K562 (cell line): Measurements from ENCODE around the gene KCNG3. TPM values are rescaled to one million over a fixed set of nuclear protein-coding genes. Genes with fewer than 3 reads are reported as not detected.
A peak's percentile ranks its signal among the peaks of the same experiment; 100 is the strongest.

Source experiments
- ATAC-seq: fragments of 200-7000 bp; cut with Tn5 transposase; 3 replicates; pipeline ENCODE4 v1.9.1; 2020; ENCODE audit warnings: moderate library complexity
- BruUV-seq: library from RNA; stranded (reverse); fragments of 400-500 nt; replicated peaks from 2 replicates; lab custom pipeline; 2021; lab: Mats Ljungman, UMichigan
- CTCF ChIA-PET: fragments of 300-600 bp; formaldehyde crosslinking; extraction: SDS; loops from one replicate; lab custom pipeline; 2021; ENCODE audit warnings: low intra/inter-chr PET ratio; lab: Yijun Ruan, JAX
- POLR2A ChIA-PET: fragments of 300-600, 350-650 bp; sonication (Branson Sonifier 250); formaldehyde crosslinking; extraction: SDS; loops from one replicate; lab custom pipeline; 2021; ENCODE audit warnings: antibody characterized with exemption, inconsistent platforms; lab: Yijun Ruan, JAX
- DNase-seq, 4 experiments: peaks; one replicate each; pipeline versions ENCODE4 v3.0.0 to v3.0.0-alpha.2; 2011 to 2018; ENCODE audit warnings: low spot score in 3 of 4, mixed read lengths in 3 of 4; ENCODE audit errors: extremely low read depth in 1 of 4
- FAIRE-seq: peaks from 2 replicates; lab custom pipeline; 2011; peaks lifted over from hg19 to GRCh38; lab: Jason Lieb, UNC
- H2AFZ ChIP-seq: 2 replicates; pipeline ENCODE4 v1.6.0; 2011; ENCODE audit warnings: low read depth, low read length, control low read depth, inconsistent platforms
- H3K27ac ChIP-seq: fragments of 200-600 bp; 3 replicates; pipeline ENCODE4 v1.8.0; 2011; ENCODE audit warnings: low read depth, mild to moderate bottlenecking, control low read depth, inconsistent platforms, low read length, moderate library complexity, mixed read lengths; ENCODE audit errors: extremely low read depth
- H3K27me3 ChIP-seq, 2 experiments: fragments of 300-600 bp in 1 of 2; 2 replicates in 1 of 2; 3 replicates in 1 of 2; pipeline versions ENCODE4 v1.6.0 to v1.8.0; 2011; ENCODE audit warnings: inconsistent platforms in 2 of 2, low read length in 2 of 2, mild to moderate bottlenecking in 1 of 2, mixed read lengths in 1 of 2, moderate library complexity in 1 of 2; ENCODE audit not compliant: control insufficient read depth in 2 of 2, insufficient read depth in 2 of 2
- H3K36me3 ChIP-seq: fragments of 300-600 bp; 3 replicates; pipeline ENCODE4 v1.8.0; 2011; ENCODE audit warnings: mild to moderate bottlenecking, low read length, inconsistent platforms; ENCODE audit not compliant: control insufficient read depth, insufficient read depth
- H3K4me1 ChIP-seq, 2 experiments: fragments of 200-600 bp in 1 of 2; replicated peaks in 1 of 2; 2 replicates in 1 of 2; 3 replicates in 1 of 2; pipeline versions ENCODE4 v1.5.1 to v1.8.0; 2011; ENCODE audit warnings: inconsistent platforms in 2 of 2, low read length in 2 of 2, mild to moderate bottlenecking in 1 of 2, mixed read lengths in 1 of 2, moderate library complexity in 1 of 2; ENCODE audit not compliant: control insufficient read depth in 2 of 2, insufficient read depth in 2 of 2
- H3K4me2 ChIP-seq: 2 replicates; pipeline ENCODE4 v1.6.1; 2011; ENCODE audit warnings: low read length, control low read depth, inconsistent platforms, mixed read lengths; ENCODE audit not compliant: insufficient read depth
- H3K4me3 ChIP-seq: fragments of 200-600 bp; sonication (generic), shearing (Covaris generic); 2 replicates; pipeline ENCODE4 v1.5.1; 2016; ENCODE audit warnings: control low read depth, inconsistent platforms
- H3K79me2 ChIP-seq: fragments of 200-600 bp; 3 replicates; pipeline ENCODE4 v1.8.0; 2011; ENCODE audit warnings: low read length, inconsistent platforms; ENCODE audit not compliant: control insufficient read depth, insufficient read depth
- H3K9ac ChIP-seq, 2 experiments: 2 replicates each; pipeline versions ENCODE4 v1.6.0 to v1.6.1; 2011; ENCODE audit warnings: low read depth in 2 of 2, low read length in 2 of 2, control low read depth in 1 of 2, inconsistent platforms in 1 of 2, mild to moderate bottlenecking in 1 of 2, mixed read lengths in 1 of 2; ENCODE audit not compliant: insufficient read depth in 1 of 2
- H3K9me1 ChIP-seq: one replicate; pipeline ENCODE4 v1.6.0; 2011; ENCODE audit warnings: inconsistent platforms, mild to moderate bottlenecking, low read length, moderate library complexity; ENCODE audit not compliant: control insufficient read depth, insufficient read depth
- H3K9me3 ChIP-seq: replicated peaks from 2 replicates; pipeline ENCODE4 v1.5.1; 2011; ENCODE audit warnings: low read depth, low read length, inconsistent platforms; ENCODE audit not compliant: control insufficient read depth, insufficient read depth
- H4K20me1 ChIP-seq: replicated peaks from 2 replicates; pipeline ENCODE4 v1.6.1; 2011; ENCODE audit warnings: low read length, inconsistent platforms, mixed read lengths; ENCODE audit not compliant: control insufficient read depth, insufficient read depth
- BRF2 ChIP-seq: IDR thresholded peaks from 3 replicates; pipeline ENCODE4 v1.6.1; 2011; ENCODE audit warnings: borderline replicate concordance, mild to moderate bottlenecking; ENCODE audit not compliant: insufficient read length, insufficient read depth
- C11orf30 ChIP-seq: fragments of 450-650 bp; IDR thresholded peaks from 2 replicates; pipeline ENCODE4 v1.6.1; 2016; ENCODE audit warnings: low read depth, mild to moderate bottlenecking
- CBX1 ChIP-seq: sonication (generic); IDR thresholded peaks from 2 replicates; pipeline ENCODE4 v1.6.1; 2016; ENCODE audit warnings: antibody characterized with exemption, low read depth, mild to moderate bottlenecking
- FIP1L1 ChIP-seq: fragments of 200-400 bp; formaldehyde crosslinking; IDR thresholded peaks from 2 replicates; pipeline ENCODE4 v1.6.1; 2018; ENCODE audit warnings: mild to moderate bottlenecking, low read depth, low read length; ENCODE audit not compliant: poor library complexity, severe bottlenecking
- KHSRP ChIP-seq: fragments of 450-650 bp; IDR thresholded peaks from 2 replicates; pipeline ENCODE4 v1.6.1; 2017
- MAFF ChIP-seq: IDR thresholded peaks from 2 replicates; pipeline ENCODE4 v1.6.1; 2012; ENCODE audit warnings: low read length, improper control_type of control experiment
- MAFG ChIP-seq: fragments of 450-650 bp; conservative IDR thresholded peaks from 2 replicates; pipeline ENCODE4 v1.6.1; 2016; ENCODE audit warnings: missing genetic modification characterization, missing compliant biosample characterization
- MAFK ChIP-seq: IDR thresholded peaks from 2 replicates; pipeline ENCODE4 v1.6.1; 2011; ENCODE audit warnings: low read length, improper control_type of control experiment
- MXI1 ChIP-seq: IDR thresholded peaks from 2 replicates; pipeline ENCODE4 v1.6.1; 2011; ENCODE audit warnings: low read depth, mild to moderate bottlenecking, improper control_type of control experiment, low read length
- NFXL1 ChIP-seq: fragments of 450-650 bp; formaldehyde crosslinking; IDR thresholded peaks from 2 replicates; pipeline ENCODE4 v1.4.0; 2021; ENCODE audit warnings: mild to moderate bottlenecking
- RERE ChIP-seq: sonication (generic); formaldehyde crosslinking; IDR thresholded peaks from 2 replicates; pipeline ENCODE4 v1.8.0; 2023; ENCODE audit warnings: missing genetic modification reagents, mild to moderate bottlenecking, borderline replicate concordance
- SIRT6 ChIP-seq: IDR thresholded peaks from one replicate; pipeline ENCODE4 v1.6.1; 2012; ENCODE audit warnings: low read depth, mild to moderate bottlenecking, control low read depth, inconsistent platforms, low read length, moderate library complexity
- SP2 ChIP-seq: IDR thresholded peaks from 2 replicates; pipeline ENCODE4 v1.6.1; 2011; ENCODE audit warnings: mild to moderate bottlenecking, low read depth, low read length, moderate library complexity; ENCODE audit not compliant: poor library complexity, severe bottlenecking; ENCODE audit errors: extremely low read depth
- TCF3 ChIP-seq: sonication (generic); formaldehyde crosslinking; IDR thresholded peaks from 2 replicates; pipeline ENCODE4 v1.4.0; 2020; ENCODE audit warnings: mild to moderate bottlenecking, missing genetic modification reagents
- ZKSCAN8 ChIP-seq: fragments of 200-800 bp; sonication (Bioruptor generic); IDR thresholded peaks from 2 replicates; pipeline ENCODE4 v1.6.1; 2016; ENCODE audit warnings: missing genetic modification characterization, missing compliant biosample characterization
- ZNF134 ChIP-seq: fragments of 250-450 bp; sonication (Bioruptor Pico); conservative IDR thresholded peaks from 2 replicates; pipeline ENCODE4 v1.4.0; 2020
- ZNF316 ChIP-seq: fragments of 450-650 bp; IDR thresholded peaks from 2 replicates; pipeline ENCODE4 v1.6.1; 2016
- WGBS: fragments of 100-300 bp; shearing (Covaris generic); methylation state at CpG from one replicate; pipeline ENCODE4 v1.1.6; 2016; ENCODE audit warnings: low coverage, mixed read lengths; ENCODE audit not compliant: insufficient coverage; ENCODE audit errors: missing lambda C conversion rate; 5-methylcytosine and 5-hydroxymethylcytosine counted together
- in situ Hi-C: fragments of 300-500 bp; cut with MboI; formaldehyde crosslinking; loops from 4 replicates; pipeline ENCODE4 v1.15.0; 2018; ENCODE audit warnings: inconsistent platforms, mixed read lengths
- intact Hi-C: fragments of 100-400 bp; cut with micrococcal nuclease; formaldehyde crosslinking; loops from 2 replicates; pipeline ENCODE4 v1.14.2; 2022
- polyA plus RNA-seq, 8 experiments: library from polyadenylated mRNA; depleted of rRNA in 4 of 8; stranded (reverse) in 5 of 8; unstranded in 3 of 8; fragments of >200 nt; fragmentation: Nextera tagmentation in 2 of 8; fragmentation: Illumina TruSeq in 1 of 8; extraction: Ambion mirVana in 2 of 8; extraction: Trizol in 1 of 8; gene quantifications; 2 replicates each; pipeline versions ENCODE4 v1.2.1 to v1.2.3, GENCODE V29; 2011 to 2014; ENCODE audit warnings: inconsistent platforms in 1 of 8, missing spikeins in 1 of 8
- total RNA-seq, 7 experiments: library from RNA; depleted of rRNA in 6 of 7; stranded (reverse); fragments of >200 nt in 6 of 7; fragmentation: Illumina TruSeq in 2 of 7; extraction: Trizol in 2 of 7; gene quantifications; 2 replicates each; pipeline versions ENCODE4 v1.2.1 to v1.2.3, GENCODE V29; 2011 to 2021; ENCODE audit warnings: low replicate concordance in 1 of 7

KCNG3 gene
- total and polyA plus RNA-seq, 9 of the 15 experiments (the other 6 are each of a cell fraction or from before 2014, with no cell fraction given): not detected

DNA sequence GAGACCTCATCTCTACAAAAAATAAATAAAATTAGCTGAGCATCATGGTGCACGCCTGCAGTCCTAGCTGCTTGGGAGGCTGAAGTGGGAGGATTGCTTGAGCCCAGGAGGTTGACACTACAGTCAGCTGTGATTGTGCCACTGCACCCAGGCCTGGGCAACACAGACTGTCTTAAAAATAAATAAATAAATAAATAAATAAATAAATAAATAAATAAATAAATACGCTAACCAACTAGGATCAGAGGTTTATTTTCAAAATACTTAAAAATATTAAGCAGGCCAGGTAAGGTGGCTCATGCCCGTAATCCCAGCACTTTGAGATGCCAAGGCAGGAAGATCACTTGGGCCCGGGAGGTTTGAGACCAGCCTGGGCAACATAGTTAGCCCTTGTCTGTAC lies 63.6 kb downstream of the KCNG3 start (continued):
- TF ChIP-seq BRF2: no peak

DNA sequence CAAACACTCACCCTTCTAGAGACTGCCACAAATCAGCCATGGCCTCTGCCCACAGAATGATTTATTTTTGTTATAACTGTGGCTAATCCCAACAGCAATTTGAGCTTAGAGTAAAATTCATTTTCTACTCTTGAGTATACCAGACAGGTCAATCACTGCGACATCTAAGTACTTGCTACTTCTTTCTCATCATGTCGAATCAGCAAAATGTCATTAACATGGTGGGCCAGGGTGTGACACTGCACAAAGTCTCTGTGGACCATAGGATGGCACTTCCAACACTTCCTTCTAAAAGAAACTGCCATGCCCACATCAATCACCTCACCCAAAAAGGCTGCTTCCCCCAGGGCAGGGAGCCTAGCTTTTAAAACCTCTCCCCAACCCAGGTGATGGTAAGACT lies 64.4 kb downstream of the KCNG3 start:
- ChIA-PET POLR2A (interaction anchor here (0.5 kb wide), 1 partner anchor 355 kb away, joined by 3 read pairs; no protein-coding TSS in a partner anchor), CTCF (no interaction called here)
- peaks cover 0 to 3% of the 10 kb centered on the region in 2 experiments; a peak in 2 of 5 replicates for H3K4me1 ChIP-seq
- peaks cover 6 to 19% of the 10 kb centered on the region in 2 experiments; a peak in 4 of 5 replicates for H3K27me3 ChIP-seq
- no peaks in the 10 kb centered on the region for H3K9me3 ChIP-seq
- BruUV-seq: no TSS peak
- H3K27ac ChIP-seq: no peak overlapping the region
- H4K20me1 ChIP-seq: no peaks in the 10 kb centered on the region
- H2AFZ ChIP-seq: no peak overlapping the region
- H3K4me2 ChIP-seq: no peak overlapping the region
- no peaks in the 10 kb centered on the region for H3K36me3 ChIP-seq
- WGBS: 7% methylated on average over 2 of the region's 2 CpGs
- no peaks in the 10 kb centered on the region for H3K9me1 ChIP-seq
- DNase-seq (no peak), FAIRE-seq (no peak), ATAC-seq (no peak)
- no peak overlapping the region for H3K9ac ChIP-seq
- no peak overlapping the region for H3K4me3 ChIP-seq
- intact Hi-C loops: no loop called here
- H3K79me2 ChIP-seq: no peaks in the 10 kb centered on the region
- in situ Hi-C loops: no loop called here
- TF ChIP-seq FIP1L1 (no peak), RERE (no peak), MAFF (peak; percentile 22), MXI1 (no peak), C11orf30 (peak; percentile 58), KHSRP (no peak), ZNF134 (CRISPR knock-in tag) (no peak), SP2 (no peak), SIRT6 (no peak), ZNF316 (peak; percentile 73), ZKSCAN8 (CRISPR knock-in tag) (no peak), CBX1 (no peak), MAFK (0 out of 2 replicates have a peak, but pooled peaks have one; percentile 8), MAFG (tag) (peak; percentile 51), TCF3 (no peak), NFXL1 (CRISPR knock-in tag) (no peak)
